ENCODE measurements around the gene SLC13A2.

Gene SLC13A2

GRCh38 chr17:28471531-28472342, 1.7 kb upstream of the SLC13A2 start:
- DNase-seq (ENCODE audit: low read depth) = no peak

DNA sequence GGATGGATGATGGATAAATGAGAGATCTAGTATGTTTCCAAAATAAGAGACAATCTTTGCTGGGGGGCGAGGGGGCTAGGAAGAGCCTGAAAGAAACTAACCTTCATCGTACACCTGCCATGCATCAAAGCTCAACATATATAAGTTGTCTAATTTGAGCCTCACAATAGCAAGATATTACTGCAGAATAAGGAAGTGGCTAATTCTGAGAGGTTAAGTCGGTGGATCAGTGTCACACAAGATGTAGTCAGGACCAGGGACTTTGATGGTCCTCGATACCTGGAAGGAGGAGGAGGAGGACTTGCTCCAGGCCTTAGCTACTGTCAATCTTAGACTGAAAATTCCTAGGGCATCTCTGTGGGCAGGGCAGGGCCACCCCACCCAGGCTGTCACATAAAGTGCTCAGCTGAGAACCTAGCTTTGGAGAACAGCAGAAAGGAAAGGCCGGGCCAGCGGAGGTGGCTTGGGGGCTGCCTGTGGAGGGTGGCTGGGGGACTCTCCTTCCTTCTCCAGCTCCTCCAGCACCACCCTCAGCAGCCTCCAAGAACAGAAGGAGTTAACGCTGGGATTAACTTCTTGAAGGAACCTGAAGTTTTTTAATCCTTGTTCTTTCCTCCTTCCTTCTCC, 460 bp upstream of the SLC13A2 start:
- no peak for DNase-seq (ENCODE audit: low read depth)

- DNase-seq (ENCODE audit: low read depth) = no peak
Measured at GRCh38 chr17:28474111-28474531, 677 bp downstream of the SLC13A2 start.

- DNase-seq (ENCODE audit: low read depth) = no peak
Measured at GRCh38 chr17:28475151-28475900, 1.9 kb downstream of the SLC13A2 start.

DNA sequence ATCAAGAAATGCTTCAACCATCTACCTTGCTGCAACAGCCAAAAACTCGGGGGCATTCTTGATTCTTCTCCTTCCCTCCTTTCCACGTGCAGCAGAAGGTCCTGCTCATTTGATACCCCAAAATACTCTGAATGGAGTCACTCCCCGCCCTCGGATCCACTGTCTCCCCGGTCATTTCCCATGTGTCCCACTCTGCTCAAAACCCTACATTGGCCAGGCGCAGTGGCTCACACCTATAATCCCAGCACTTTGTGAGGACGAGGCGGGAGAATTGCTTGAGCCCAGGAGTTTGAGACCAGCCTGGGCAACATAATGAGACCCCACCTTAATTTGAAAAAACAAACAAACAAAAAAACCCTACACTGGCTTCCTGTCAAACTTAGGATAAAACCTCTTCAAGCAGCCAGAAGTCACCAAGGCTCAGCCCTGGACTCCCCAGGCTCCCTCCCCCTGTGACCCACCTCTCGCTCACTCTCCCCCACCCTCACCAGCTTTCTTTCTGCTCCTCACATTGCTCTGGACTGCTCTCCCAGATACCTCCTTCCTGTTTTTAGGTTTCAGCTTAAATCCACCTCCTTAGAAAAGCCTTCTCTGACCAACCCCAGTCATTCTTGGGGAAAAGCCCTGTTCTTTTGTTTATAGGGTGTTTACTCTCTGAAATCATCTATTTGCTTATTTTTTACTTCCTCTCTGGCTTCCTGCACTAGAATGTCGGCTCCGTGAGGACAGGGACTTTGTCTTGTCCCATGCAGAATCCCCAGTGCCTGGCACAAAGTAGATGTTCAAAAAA, 2.8 kb downstream of the SLC13A2 start:
- DNase-seq (ENCODE audit: low read depth) = no peak

DNA sequence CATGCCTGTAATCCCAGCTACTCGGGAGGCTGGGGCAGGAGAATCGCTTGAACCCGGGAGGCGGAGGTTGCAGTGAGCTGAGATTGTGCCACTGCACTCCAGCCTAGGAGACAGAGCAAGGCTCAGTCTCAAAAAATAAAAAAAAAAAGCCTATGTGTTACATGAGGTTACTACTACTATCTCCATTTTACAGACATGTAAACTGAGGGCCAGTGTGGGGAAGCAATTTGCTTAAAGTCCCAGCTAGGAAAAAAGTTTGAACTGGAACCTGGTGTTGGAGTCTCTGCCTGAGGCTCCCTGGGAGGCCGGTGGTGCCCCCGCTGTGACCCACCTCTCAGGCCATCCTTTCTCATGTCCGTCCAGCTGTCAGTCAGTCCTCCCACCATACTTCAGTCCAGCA, 4.5 kb downstream of the SLC13A2 start:
- no peak for DNase-seq (ENCODE audit: low read depth)

GRCh38 chr17:28478712-28479615, 5.5 kb downstream of the SLC13A2 start:
- no peak for DNase-seq (ENCODE audit: low read depth)

GRCh38 chr17:28480278-28480677, 6.8 kb downstream of the SLC13A2 start:
- no peak for DNase-seq (ENCODE audit: low read depth)

DNA sequence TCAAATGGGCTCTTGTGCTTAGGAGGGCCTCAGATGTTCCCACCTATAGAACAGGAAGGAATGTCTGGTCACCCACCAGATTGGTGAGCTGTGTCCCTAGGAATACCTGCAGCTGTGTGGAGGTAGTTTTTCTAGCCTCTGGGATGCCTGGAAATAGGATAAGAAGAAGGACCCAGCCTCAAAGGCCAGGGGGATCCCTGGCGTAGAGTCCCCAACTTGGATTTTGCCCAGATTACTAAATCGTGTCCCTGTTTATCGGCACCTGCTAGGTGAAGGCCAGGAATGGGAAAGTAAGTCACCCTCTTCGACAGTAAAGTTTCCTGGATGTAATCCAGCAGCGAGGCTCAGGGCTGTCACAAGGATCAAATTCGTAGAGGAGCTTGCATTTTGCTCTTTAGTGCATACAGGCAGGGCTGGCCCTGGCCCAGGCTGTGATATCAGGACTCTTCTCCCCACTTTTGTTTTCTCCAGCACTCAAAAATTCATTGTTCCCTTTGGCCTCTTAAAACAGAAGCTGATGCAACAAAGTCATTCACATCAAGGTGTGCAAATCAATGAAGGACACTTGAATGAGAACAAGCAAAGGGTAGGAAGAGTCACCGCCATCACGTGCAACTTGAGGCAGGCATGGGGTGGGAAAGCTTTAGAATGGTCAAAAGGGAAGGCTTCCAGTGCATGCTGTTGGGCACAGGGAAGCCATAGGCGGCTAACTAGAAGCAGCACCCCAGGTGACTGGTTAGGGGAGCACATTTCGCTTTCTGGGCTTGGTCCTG, 7.5 kb downstream of the SLC13A2 start:
- no peak for DNase-seq (ENCODE audit: low read depth)

DNA sequence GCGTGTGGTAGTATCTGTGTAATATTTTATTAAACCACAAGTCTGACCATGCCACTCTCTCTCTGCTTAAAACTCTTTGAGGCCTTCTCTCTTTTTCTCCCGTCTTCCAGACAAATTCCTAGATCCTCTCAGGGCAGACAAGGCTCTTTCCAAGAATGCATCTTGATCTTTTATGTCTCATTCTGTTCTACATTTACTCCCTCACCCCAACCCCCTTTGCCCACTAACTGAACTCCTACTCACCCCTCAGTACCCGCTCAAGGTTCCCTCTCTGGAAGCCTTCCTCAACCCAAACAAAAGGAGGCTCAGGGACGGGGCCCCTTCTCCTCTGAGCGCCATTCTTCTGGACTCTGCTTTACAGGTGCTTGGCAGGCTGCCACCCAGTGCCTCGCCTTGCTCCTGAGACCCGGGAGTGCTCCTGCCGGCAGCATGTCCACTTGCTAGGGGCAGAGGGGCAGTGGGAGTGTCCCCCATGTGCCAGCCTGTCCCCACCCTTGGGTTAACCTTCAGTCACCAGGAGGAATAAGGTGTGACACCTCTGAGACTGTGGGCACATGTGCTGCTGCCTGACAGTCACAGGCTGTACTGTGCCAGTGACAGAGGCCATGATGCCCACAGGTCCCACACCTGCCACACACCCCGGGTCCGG, 9.2 kb downstream of the SLC13A2 start:
- no peak for DNase-seq (ENCODE audit: low read depth)

DNA sequence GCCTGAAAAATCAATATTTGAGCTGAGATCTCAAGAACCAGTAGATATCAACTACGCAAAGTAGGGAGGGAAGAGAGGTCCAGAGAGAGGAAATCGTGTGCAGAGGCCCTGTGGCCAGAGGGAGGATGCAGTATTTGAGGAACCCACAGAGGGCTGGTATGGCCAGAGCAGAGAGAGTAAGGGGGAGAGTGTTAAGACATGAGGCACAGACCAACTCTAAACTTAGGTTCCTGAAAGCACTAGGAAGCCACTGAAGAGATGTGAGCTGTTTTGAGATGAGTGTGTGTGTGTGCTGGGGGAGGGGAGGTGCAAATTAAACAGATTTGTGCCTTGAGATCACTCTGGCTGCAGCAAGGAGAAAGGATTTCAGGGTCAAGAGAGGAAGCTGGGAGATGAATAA, 10.9 kb downstream of the SLC13A2 start:
- no peak for DNase-seq (ENCODE audit: low read depth)

- DNase-seq (ENCODE audit: low read depth) = no peak
Measured at GRCh38 chr17:28485049-28485448, 11.6 kb downstream of the SLC13A2 start.

- DNase-seq (ENCODE audit: low read depth) = no peak
Measured at GRCh38 chr17:28487881-28488532, 14.6 kb downstream of the SLC13A2 start.

DNA sequence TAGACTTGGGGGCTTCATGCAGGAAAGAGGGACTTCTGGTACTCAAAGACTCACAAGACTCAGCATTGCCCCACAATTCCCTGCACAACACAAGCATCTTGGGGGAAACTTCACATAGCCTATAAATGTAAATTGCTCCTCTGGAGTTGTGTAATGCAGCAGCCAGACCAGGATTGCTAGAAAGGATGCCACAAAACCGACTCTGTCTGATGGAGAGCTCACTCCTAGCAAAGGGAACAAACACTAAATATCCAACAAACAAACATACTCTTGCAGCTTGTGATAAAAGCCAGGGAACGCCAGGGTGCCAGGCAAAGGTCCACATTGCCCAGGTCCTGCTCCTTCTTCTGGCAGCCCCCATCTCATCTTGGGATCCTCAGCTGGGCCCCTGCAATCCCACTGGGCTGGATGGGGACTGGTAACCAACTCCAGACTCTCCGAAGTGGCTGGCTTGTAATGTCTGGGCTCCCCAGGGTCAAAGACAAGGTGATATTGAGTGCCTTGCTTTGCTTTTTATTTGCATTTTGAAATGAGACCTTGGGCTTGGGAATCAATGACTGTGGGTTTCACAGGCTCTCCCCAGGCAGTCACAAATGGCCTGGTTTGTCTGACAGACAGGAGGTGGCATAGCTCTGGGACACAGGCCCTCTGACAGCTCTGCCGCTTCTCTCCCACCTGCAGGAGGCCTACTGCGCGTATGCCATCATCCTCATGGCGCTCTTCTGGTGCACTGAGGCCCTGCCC, 15.3 kb downstream of the SLC13A2 start:
- DNase-seq (ENCODE audit: low read depth) = no peak

DNA sequence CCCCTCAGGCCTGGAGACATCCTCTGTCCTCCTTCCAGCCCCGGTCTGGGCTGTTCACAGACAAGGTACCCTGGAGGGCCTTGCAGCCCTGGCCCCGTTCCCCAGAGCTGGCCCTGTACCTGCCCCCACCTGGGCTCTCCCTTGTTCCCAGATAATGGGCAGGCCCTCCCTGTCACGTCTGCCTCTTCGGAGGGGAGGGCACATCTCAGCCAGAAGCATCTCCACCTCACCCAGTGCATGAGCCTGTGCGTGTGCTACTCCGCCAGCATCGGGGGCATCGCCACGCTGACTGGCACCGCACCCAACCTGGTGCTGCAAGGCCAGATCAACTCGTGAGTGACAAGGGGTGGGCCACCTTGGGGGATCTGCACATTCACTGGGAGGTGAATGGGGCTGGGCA, 17.8 kb downstream of the SLC13A2 start:
- DNase-seq (ENCODE audit: low read depth) = no peak

- DNase-seq (ENCODE audit: low read depth) = no peak
Measured at GRCh38 chr17:28491860-28492259, 18.4 kb downstream of the SLC13A2 start.

- DNase-seq (ENCODE audit: low read depth) = no peak
Measured at GRCh38 chr17:28492352-28493310, 19.2 kb downstream of the SLC13A2 start.

Data from HS-27A (cell line).